Fibroblast of pulmonary artery (primary cell): ENCODE data around the gene CDH11.

ENCODE experiments used
- DNase-seq: peaks from one replicate; pipeline ENCODE4 v3.0.0-alpha.2; 2010; ENCODE audit warnings: low read depth
- H3K4me3 ChIP-seq: replicated peaks from 2 replicates; pipeline ENCODE4 v1.5.1; 2011; ENCODE audit warnings: low read depth, mild to moderate bottlenecking, control low read depth, low read length, moderate library complexity
- CTCF ChIP-seq: IDR thresholded peaks from 2 replicates; pipeline ENCODE4 v1.5.1; 2011; ENCODE audit warnings: mild to moderate bottlenecking, control low read depth, low read length, inconsistent platforms; ENCODE audit errors: missing control alignments

The CDH11 gene

GRCh38 chr16:65122724-65123395, 997 bp upstream of the CDH11 start:
- no peak for TF ChIP-seq CTCF
- peak; percentile 64 for DNase-seq

GRCh38 chr16:65120831-65121721, 787 bp downstream of the CDH11 start:
- no peak for TF ChIP-seq CTCF
- DNase-seq: peak; percentile 35
- H3K4me3 ChIP-seq: peak overlapping the region; percentile 94

More at GRCh38 chr16:65122724-65123395, 997 bp upstream of the CDH11 start:
- peak overlapping the region; percentile 94 for H3K4me3 ChIP-seq

GRCh38 chr16:65120461-65120830, 1.4 kb downstream of the CDH11 start:
- DNase-seq: no peak
- TF ChIP-seq CTCF: no peak
- H3K4me3 ChIP-seq: peak overlapping the region; percentile 94

GRCh38 chr16:65119901-65120401, 1.9 kb downstream of the CDH11 start:
- peak overlapping the region; percentile 94 for H3K4me3 ChIP-seq
- DNase-seq: peak; percentile 87
- no peak for TF ChIP-seq CTCF

- TF ChIP-seq CTCF: no peak
- H3K4me3 ChIP-seq: peak overlapping the region; percentile 94
- DNase-seq: no peak
Observed at GRCh38 chr16:65119435-65119834, 2.4 kb downstream of the CDH11 start.

- peak overlapping the region; percentile 94 for H3K4me3 ChIP-seq
- no peak for DNase-seq
- TF ChIP-seq CTCF: no peak
Observed at GRCh38 chr16:65118871-65119270, 3.0 kb downstream of the CDH11 start.
